ENCODE measurements around the gene CBX8.
"Not testable (repeated sequence)": the region's sequence is repeated elsewhere in the genome, so short reads cannot be mapped to it uniquely, and the experiment has no call there.

The CBX8 gene

GRCh38 chr17:79761894-79762589 lies 34.8 kb downstream of the CBX8 start:
- Histone ChIP-seq H3K36me3 (ENCODE audit: insufficient read depth, low read length) (no peaks in the 10 kb centered on the region), H3K27me3 (ENCODE audit: insufficient read depth, low read length) (no peaks in the 10 kb centered on the region), H3K4me3 (ENCODE audit: low read length) (no peak overlapping the region), H3K27ac (ENCODE audit: low read depth, low read length) (no peak overlapping the region), H3K9me3 (ENCODE audit: insufficient read depth, low read depth, low read length) (no peaks in the 10 kb centered on the region), H3K4me1 (ENCODE audit: insufficient read depth, low read length) (no peaks in the 10 kb centered on the region), H3K9ac (ENCODE audit: low read depth, low read length) (no peak overlapping the region)
- 87% methylated on average over 16 of the region's 19 CpGs for whole genome bisulfite sequencing

- 93% methylated on average over 21 of the region's 21 CpGs for WGBS
- Histone ChIP-seq H3K27ac (ENCODE audit: low read depth, low read length) (no peak overlapping the region), H3K27me3 (ENCODE audit: insufficient read depth, low read length) (no peaks in the 10 kb centered on the region), H3K36me3 (ENCODE audit: insufficient read depth, low read length) (no peaks in the 10 kb centered on the region), H3K9ac (ENCODE audit: low read depth, low read length) (no peak overlapping the region), H3K9me3 (ENCODE audit: insufficient read depth, low read depth, low read length) (no peaks in the 10 kb centered on the region), H3K4me3 (ENCODE audit: low read length) (no peak overlapping the region), H3K4me1 (ENCODE audit: insufficient read depth, low read length) (no peaks in the 10 kb centered on the region)
These were observed 36.5 kb downstream of the CBX8 start for GRCh38 chr17:79760197-79760906.

GRCh38 chr17:79758271-79758670 lies 38.6 kb downstream of the CBX8 start:
- H3K9ac ChIP-seq (ENCODE audit: low read depth, low read length) = no peak overlapping the region
- H3K4me3 ChIP-seq (ENCODE audit: low read length) = no peak overlapping the region
- H3K27me3 ChIP-seq (ENCODE audit: insufficient read depth, low read length) = no peaks in the 10 kb centered on the region
- H3K4me1 ChIP-seq (ENCODE audit: insufficient read depth, low read length) = no peaks in the 10 kb centered on the region
- 95% methylated on average over 6 of the region's 6 CpGs for WGBS
- no peaks in the 10 kb centered on the region for H3K9me3 ChIP-seq (ENCODE audit: insufficient read depth, low read depth, low read length)
- H3K27ac ChIP-seq (ENCODE audit: low read depth, low read length) = no peak overlapping the region
- no peaks in the 10 kb centered on the region for H3K36me3 ChIP-seq (ENCODE audit: insufficient read depth, low read length)

- Histone ChIP-seq H3K4me1 (ENCODE audit: insufficient read depth, low read length) (no peaks in the 10 kb centered on the region), H3K27ac (ENCODE audit: low read depth, low read length) (no peak overlapping the region), H3K4me3 (ENCODE audit: low read length) (no peak overlapping the region), H3K27me3 (ENCODE audit: insufficient read depth, low read length) (no peaks in the 10 kb centered on the region), H3K9me3 (ENCODE audit: insufficient read depth, low read depth, low read length) (no peaks in the 10 kb centered on the region), H3K36me3 (ENCODE audit: insufficient read depth, low read length) (no peaks in the 10 kb centered on the region), H3K9ac (ENCODE audit: low read depth, low read length) (no peak overlapping the region)
- WGBS = 94% methylated on average over 15 of the region's 15 CpGs
These were observed 39.6 kb downstream of the CBX8 start for GRCh38 chr17:79757140-79757745.

- Histone ChIP-seq H3K36me3 (ENCODE audit: insufficient read depth, low read length) (no peaks in the 10 kb centered on the region), H3K27me3 (ENCODE audit: insufficient read depth, low read length) (peaks cover 6% of the 10 kb centered on the region; the same call in 1 of the 2 replicates), H3K9ac (ENCODE audit: low read depth, low read length) (no peak overlapping the region), H3K27ac (ENCODE audit: low read depth, low read length) (no peak overlapping the region), H3K4me1 (ENCODE audit: insufficient read depth, low read length) (no peaks in the 10 kb centered on the region), H3K4me3 (ENCODE audit: low read length) (no peak overlapping the region), H3K9me3 (ENCODE audit: insufficient read depth, low read depth, low read length) (no peaks in the 10 kb centered on the region)
- WGBS = 91% methylated on average over 14 of the region's 14 CpGs
These were observed 41.3 kb downstream of the CBX8 start for GRCh38 chr17:79755591-79755990.

- peaks cover 10% of the 10 kb centered on the region for H3K27me3 ChIP-seq (ENCODE audit: insufficient read depth, low read length)
- not testable (repeated sequence) for H3K4me1 ChIP-seq (ENCODE audit: insufficient read depth, low read length); H3K9ac ChIP-seq (ENCODE audit: low read depth, low read length); H3K9me3 ChIP-seq (ENCODE audit: insufficient read depth, low read depth, low read length); H3K36me3 ChIP-seq (ENCODE audit: insufficient read depth, low read length); H3K27ac ChIP-seq (ENCODE audit: low read depth, low read length); H3K4me3 ChIP-seq (ENCODE audit: low read length)
- WGBS = 92% methylated on average over 9 of the region's 9 CpGs
These were observed 42.0 kb downstream of the CBX8 start for GRCh38 chr17:79754903-79755302.

GRCh38 chr17:79754370-79754769 lies 42.5 kb downstream of the CBX8 start:
- no peak overlapping the region for H3K27ac ChIP-seq (ENCODE audit: low read depth, low read length)
- no peak overlapping the region for H3K9ac ChIP-seq (ENCODE audit: low read depth, low read length)
- H3K27me3 ChIP-seq (ENCODE audit: insufficient read depth, low read length) = peaks cover 15% of the 10 kb centered on the region
- WGBS = 87% methylated on average over 12 of the region's 12 CpGs
- H3K9me3 ChIP-seq (ENCODE audit: insufficient read depth, low read depth, low read length) = no peaks in the 10 kb centered on the region
- no peaks in the 10 kb centered on the region for H3K4me1 ChIP-seq (ENCODE audit: insufficient read depth, low read length)
- no peak overlapping the region for H3K4me3 ChIP-seq (ENCODE audit: low read length)
- no peaks in the 10 kb centered on the region for H3K36me3 ChIP-seq (ENCODE audit: insufficient read depth, low read length)

GRCh38 chr17:79752175-79752574 lies 44.7 kb downstream of the CBX8 start:
- Histone ChIP-seq H3K9ac (ENCODE audit: low read depth, low read length) (no peak overlapping the region), H3K27me3 (ENCODE audit: insufficient read depth, low read length) (peaks cover 37% of the 10 kb centered on the region), H3K4me3 (ENCODE audit: low read length) (no peak overlapping the region), H3K9me3 (ENCODE audit: insufficient read depth, low read depth, low read length) (no peaks in the 10 kb centered on the region), H3K4me1 (ENCODE audit: insufficient read depth, low read length) (peaks cover 6% of the 10 kb centered on the region; the same call in 1 of the 2 replicates), H3K27ac (ENCODE audit: low read depth, low read length) (no peak overlapping the region), H3K36me3 (ENCODE audit: insufficient read depth, low read length) (no peaks in the 10 kb centered on the region)
- 92% methylated on average over 13 of the region's 13 CpGs for WGBS

- H3K4me3 ChIP-seq (ENCODE audit: low read length) = no peak overlapping the region
- H3K27ac ChIP-seq (ENCODE audit: low read depth, low read length) = no peak overlapping the region
- 91% methylated on average over 11 of the region's 13 CpGs for WGBS
- H3K9me3 ChIP-seq (ENCODE audit: insufficient read depth, low read depth, low read length) = no peaks in the 10 kb centered on the region
- H3K4me1 ChIP-seq (ENCODE audit: insufficient read depth, low read length) = peaks cover 13% of the 10 kb centered on the region
- H3K9ac ChIP-seq (ENCODE audit: low read depth, low read length) = no peak overlapping the region
- H3K27me3 ChIP-seq (ENCODE audit: insufficient read depth, low read length) = peaks cover 49% of the 10 kb centered on the region
- no peaks in the 10 kb centered on the region for H3K36me3 ChIP-seq (ENCODE audit: insufficient read depth, low read length)
These were observed 46.0 kb downstream of the CBX8 start for GRCh38 chr17:79750650-79751545.

GRCh38 chr17:79749958-79750357 lies 46.9 kb downstream of the CBX8 start:
- H3K36me3 ChIP-seq (ENCODE audit: insufficient read depth, low read length) = no peaks in the 10 kb centered on the region
- peaks cover 49% of the 10 kb centered on the region for H3K27me3 ChIP-seq (ENCODE audit: insufficient read depth, low read length)
- 61% methylated on average over 3 of the region's 3 CpGs for WGBS
- peaks cover 13% of the 10 kb centered on the region for H3K4me1 ChIP-seq (ENCODE audit: insufficient read depth, low read length)
- no peaks in the 10 kb centered on the region for H3K9me3 ChIP-seq (ENCODE audit: insufficient read depth, low read depth, low read length)
- no peak overlapping the region for H3K27ac ChIP-seq (ENCODE audit: low read depth, low read length)
- H3K9ac ChIP-seq (ENCODE audit: low read depth, low read length) = no peak overlapping the region
- H3K4me3 ChIP-seq (ENCODE audit: low read length) = no peak overlapping the region

Data from HUES64 (cell line).